Measurements from ENCODE around the gene DLG2.
"Not testable (repeated sequence)": the region's sequence is repeated elsewhere in the genome, so short reads cannot be mapped to it uniquely, and the experiment has no call there.

DLG2 gene

GRCh38 chr11:85184721-85185120 lies 442.4 kb downstream of the DLG2 start:
- DNase-seq = no peak

- peak; percentile 31 for DNase-seq
These were observed 444.4 kb downstream of the DLG2 start for GRCh38 chr11:85182441-85183387.

GRCh38 chr11:85180528-85180927 lies 446.6 kb downstream of the DLG2 start:
- no peak for DNase-seq

GRCh38 chr11:85171648-85172257 lies 455.4 kb downstream of the DLG2 start:
- no peak for DNase-seq

- peak; percentile 51 for DNase-seq
These were observed 457.0 kb downstream of the DLG2 start for GRCh38 chr11:85170184-85170583.

GRCh38 chr11:85167471-85167870 lies 459.7 kb downstream of the DLG2 start:
- DNase-seq = no peak

GRCh38 chr11:85167038-85167437 lies 460.1 kb downstream of the DLG2 start:
- DNase-seq = peak; percentile 1

GRCh38 chr11:85165819-85166218 lies 461.3 kb downstream of the DLG2 start:
- DNase-seq = no peak

- no peak for DNase-seq
These were observed 462.4 kb downstream of the DLG2 start for GRCh38 chr11:85164743-85165142.

- no peak for DNase-seq
These were observed 472.9 kb downstream of the DLG2 start for GRCh38 chr11:85154294-85154693.

- no peak for DNase-seq
These were observed 489.5 kb downstream of the DLG2 start for GRCh38 chr11:85137597-85137996.

GRCh38 chr11:85133636-85134035 lies 493.5 kb downstream of the DLG2 start:
- no peak for DNase-seq

- peak; percentile 16 for DNase-seq
These were observed 494.1 kb downstream of the DLG2 start for GRCh38 chr11:85132851-85133585.

- DNase-seq = no peak
These were observed 499.8 kb downstream of the DLG2 start for GRCh38 chr11:85127349-85127748.

- DNase-seq = peak; percentile 1
These were observed 503.4 kb downstream of the DLG2 start for GRCh38 chr11:85123752-85124231.

- peak; percentile 1 for DNase-seq
These were observed 509.0 kb downstream of the DLG2 start for GRCh38 chr11:85118151-85118550.

- DNase-seq = no peak
These were observed 511.3 kb downstream of the DLG2 start for GRCh38 chr11:85115798-85116197.

GRCh38 chr11:85114786-85115185 lies 512.4 kb downstream of the DLG2 start:
- DNase-seq = peak; percentile 57

GRCh38 chr11:85110246-85110645 lies 516.9 kb downstream of the DLG2 start:
- DNase-seq = not testable (repeated sequence)

GRCh38 chr11:85109141-85109540 lies 518.0 kb downstream of the DLG2 start:
- no peak for DNase-seq

- no peak for DNase-seq
These were observed 521.3 kb downstream of the DLG2 start for GRCh38 chr11:85105868-85106267.

GRCh38 chr11:85099522-85099921 lies 527.6 kb downstream of the DLG2 start:
- DNase-seq = no peak

GRCh38 chr11:85098996-85099395 lies 528.1 kb downstream of the DLG2 start:
- DNase-seq = no peak

Data from fibroblast of skin of right quadriceps (primary cell).